SK-N-SH (cell line): ENCODE data around the gene ATF3. TPM values are rescaled to one million over a fixed set of nuclear protein-coding genes. Genes with fewer than 3 reads are reported as not detected.

Experiments
- CTCF ChIA-PET: fragments of 300-600, 350-600 bp; formaldehyde crosslinking; extraction: SDS; loops from one replicate; lab custom pipeline; 2021; lab: Yijun Ruan, JAX
- POLR2A ChIA-PET: fragments of 350-600 bp; sonication (Branson Sonifier 250); formaldehyde crosslinking; extraction: SDS; loops from one replicate; lab custom pipeline; 2020; ENCODE audit warnings: antibody characterized with exemption, inconsistent platforms; lab: Yijun Ruan, JAX
- DNase-seq: peaks from one replicate; pipeline ENCODE4 v3.0.0; 2012
- H2AFZ ChIP-seq: fragments of 200-600 bp; sonication (generic); 2 replicates; pipeline ENCODE4 v1.8.1; 2016; ENCODE audit warnings: antibody characterized with exemption, mild to moderate bottlenecking, low read depth
- H3F3A ChIP-seq: fragments of 200-600 bp; sonication (generic); replicated peaks from 2 replicates; pipeline ENCODE3; 2016; ENCODE audit warnings: antibody characterized with exemption, mild to moderate bottlenecking; ENCODE audit not compliant: insufficient read depth
- H3K27ac ChIP-seq, 2 experiments: fragments of 200-500 bp in 1 of 2; fragments of 200-600 bp in 1 of 2; sonication (Bioruptor generic) in 1 of 2; sonication (generic), shearing (Covaris generic) in 1 of 2; 2 replicates each; pipeline versions ENCODE4 v1.5.1 to v1.6.1; 2014 to 2016; ENCODE audit warnings: low read depth in 2 of 2, inconsistent platforms in 1 of 2, low read length in 1 of 2, mild to moderate bottlenecking in 1 of 2, mixed read lengths in 1 of 2
- H3K27me3 ChIP-seq: fragments of 200-600 bp; sonication (generic), shearing (Covaris generic); 2 replicates; pipeline ENCODE4 v1.6.1; 2016; ENCODE audit warnings: mixed run types; ENCODE audit not compliant: insufficient read depth
- H3K36me3 ChIP-seq, 2 experiments: fragments of 200-500 bp in 1 of 2; fragments of 200-600 bp in 1 of 2; sonication (Bioruptor generic) in 1 of 2; sonication (generic) in 1 of 2; replicated peaks in 1 of 2; 2 replicates each; pipeline versions ENCODE3 to v1.5.1; 2014 to 2016; ENCODE audit warnings: low read length in 1 of 2, mild to moderate bottlenecking in 1 of 2; ENCODE audit not compliant: insufficient read depth in 2 of 2, control insufficient read depth in 1 of 2
- H3K4me1 ChIP-seq, 2 experiments: fragments of 200-500 bp in 1 of 2; fragments of 200-600 bp in 1 of 2; sonication (Bioruptor generic) in 1 of 2; sonication (generic), shearing (Covaris generic) in 1 of 2; 2 replicates each; pipeline versions ENCODE4 v1.5.1 to v1.6.1; 2014 to 2016; ENCODE audit warnings: low read depth in 1 of 2, low read length in 1 of 2, mixed run types in 1 of 2; ENCODE audit not compliant: insufficient read depth in 2 of 2, control insufficient read depth in 1 of 2
- H3K4me2 ChIP-seq: fragments of 200-600 bp; sonication (generic), shearing (Covaris generic); 2 replicates; pipeline ENCODE4 v1.6.1; 2017; ENCODE audit warnings: mixed run types
- H3K4me3 ChIP-seq, 2 experiments: fragments of 200-500 bp in 1 of 2; fragments of 200-600 bp in 1 of 2; sonication (Bioruptor generic) in 1 of 2; sonication (generic), shearing (Covaris generic) in 1 of 2; 2 replicates each; pipeline versions ENCODE4 v1.5.1 to v1.8.1; 2014 to 2016; ENCODE audit warnings: low read depth in 2 of 2, inconsistent platforms in 1 of 2, low read length in 1 of 2, mild to moderate bottlenecking in 1 of 2, mixed read lengths in 1 of 2, moderate library complexity in 1 of 2
- H3K79me2 ChIP-seq: fragments of 200-600 bp; sonication (generic); 2 replicates; pipeline ENCODE4 v1.8.1; 2017; ENCODE audit warnings: mild to moderate bottlenecking; ENCODE audit not compliant: insufficient read depth
- H3K9ac ChIP-seq: fragments of 200-600 bp; sonication (generic); 2 replicates; pipeline ENCODE4 v1.6.1; 2017; ENCODE audit warnings: mixed run types
- H3K9me2 ChIP-seq: fragments of 200-600 bp; sonication (generic); 2 replicates; pipeline ENCODE4 v1.6.1; 2017; ENCODE audit warnings: mixed run types
- H3K9me3 ChIP-seq: fragments of 200-600 bp; sonication (generic); 2 replicates; pipeline ENCODE4 v1.6.1; 2017; ENCODE audit warnings: mixed run types, mild to moderate bottlenecking, moderate library complexity
- H4K20me1 ChIP-seq: fragments of 200-600 bp; sonication (generic); 2 replicates; pipeline ENCODE4 v1.6.1; 2017; ENCODE audit warnings: mild to moderate bottlenecking, mixed run types; ENCODE audit not compliant: insufficient read depth
- CHD2 ChIP-seq: fragments of 150-350 bp; IDR thresholded peaks from 2 replicates; pipeline ENCODE4 v1.6.1; 2018; ENCODE audit warnings: low read length; ENCODE audit not compliant: partially characterized antibody
- EP300 ChIP-seq, 2 experiments: IDR thresholded peaks; 2 replicates each; pipeline versions ENCODE4 v1.4.0 to v1.6.1; 2012; ENCODE audit warnings: borderline replicate concordance in 1 of 2, low read depth in 1 of 2, low read length in 1 of 2
- EZH2phosphoT487 ChIP-seq: fragments of 200-600 bp; sonication (generic); IDR thresholded peaks from 2 replicates; pipeline ENCODE4 v1.6.1; 2017; ENCODE audit warnings: low read depth, mixed run types, mild to moderate bottlenecking, antibody characterized with exemption, moderate library complexity, borderline replicate concordance
- RCOR1 ChIP-seq: fragments of 150-350 bp; IDR thresholded peaks from 2 replicates; pipeline ENCODE4 v1.6.1; 2017; ENCODE audit warnings: antibody characterized with exemption, low read length
- YY1 ChIP-seq: IDR thresholded peaks from 2 replicates; pipeline ENCODE4 v1.4.0; 2012; ENCODE audit warnings: low read depth, mild to moderate bottlenecking
- WGBS: methylation state at CpG from one replicate; pipeline ENCODE4 v1.1.6; 2017; ENCODE audit warnings: low lambda C conversion rate; 5-methylcytosine and 5-hydroxymethylcytosine counted together
- polyA plus RNA-seq, 3 experiments: library from polyadenylated mRNA; depleted of rRNA; stranded (reverse); fragments of >200 nt; gene quantifications; 2 replicates each; pipeline ENCODE4 v1.2.3, GENCODE V29; 2012
- TF ChIP-seq, protein P1 (sequence below): IDR thresholded peaks from 2 replicates; pipeline ENCODE4 v1.6.1; 2012; ENCODE audit warnings: mild to moderate bottlenecking, low read depth, low read length, moderate library complexity
- TF ChIP-seq, protein P2 (sequence below): fragments of 150-350 bp; IDR thresholded peaks from 2 replicates; pipeline ENCODE4 v1.6.1; 2017; ENCODE audit warnings: antibody characterized with exemption, low read length, low read depth, borderline replicate concordance
- TF ChIP-seq, protein P3 (sequence below): fragments of 200-600 bp; sonication (generic); IDR thresholded peaks from 2 replicates; pipeline ENCODE4 v1.6.1; 2017; ENCODE audit warnings: antibody characterized with exemption, mild to moderate bottlenecking, moderate library complexity

ATF3 gene
- polyA plus RNA-seq, 1 of the 3 experiments (the other 2 are of a cell fraction), result 29.7 TPM

DNA sequence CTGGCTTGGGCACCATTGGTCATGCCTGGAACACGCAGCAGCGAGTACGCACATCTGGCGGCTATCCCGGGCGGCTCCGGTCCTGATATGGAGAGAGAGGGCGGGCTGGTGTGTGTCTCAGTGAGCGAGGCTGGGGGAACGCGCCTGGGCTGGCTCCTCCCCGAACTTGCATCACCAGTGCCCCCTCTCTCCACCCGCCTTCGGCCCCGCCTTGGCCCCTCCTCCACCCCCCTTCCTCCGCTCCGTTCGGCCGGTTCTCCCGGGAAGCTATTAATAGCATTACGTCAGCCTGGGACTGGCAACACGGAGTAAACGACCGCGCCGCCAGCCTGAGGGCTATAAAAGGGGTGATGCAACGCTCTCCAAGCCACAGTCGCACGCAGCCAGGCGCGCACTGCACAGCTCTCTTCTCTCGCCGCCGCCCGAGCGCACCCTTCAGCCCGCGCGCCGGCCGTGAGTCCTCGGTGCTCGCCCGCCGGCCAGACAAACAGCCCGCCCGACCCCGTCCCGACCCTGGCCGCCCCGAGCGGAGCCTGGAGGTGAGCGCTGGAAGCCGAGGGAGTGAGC lies at the start of gene ATF3 (continued):
- TF ChIP-seq, protein P1, sequence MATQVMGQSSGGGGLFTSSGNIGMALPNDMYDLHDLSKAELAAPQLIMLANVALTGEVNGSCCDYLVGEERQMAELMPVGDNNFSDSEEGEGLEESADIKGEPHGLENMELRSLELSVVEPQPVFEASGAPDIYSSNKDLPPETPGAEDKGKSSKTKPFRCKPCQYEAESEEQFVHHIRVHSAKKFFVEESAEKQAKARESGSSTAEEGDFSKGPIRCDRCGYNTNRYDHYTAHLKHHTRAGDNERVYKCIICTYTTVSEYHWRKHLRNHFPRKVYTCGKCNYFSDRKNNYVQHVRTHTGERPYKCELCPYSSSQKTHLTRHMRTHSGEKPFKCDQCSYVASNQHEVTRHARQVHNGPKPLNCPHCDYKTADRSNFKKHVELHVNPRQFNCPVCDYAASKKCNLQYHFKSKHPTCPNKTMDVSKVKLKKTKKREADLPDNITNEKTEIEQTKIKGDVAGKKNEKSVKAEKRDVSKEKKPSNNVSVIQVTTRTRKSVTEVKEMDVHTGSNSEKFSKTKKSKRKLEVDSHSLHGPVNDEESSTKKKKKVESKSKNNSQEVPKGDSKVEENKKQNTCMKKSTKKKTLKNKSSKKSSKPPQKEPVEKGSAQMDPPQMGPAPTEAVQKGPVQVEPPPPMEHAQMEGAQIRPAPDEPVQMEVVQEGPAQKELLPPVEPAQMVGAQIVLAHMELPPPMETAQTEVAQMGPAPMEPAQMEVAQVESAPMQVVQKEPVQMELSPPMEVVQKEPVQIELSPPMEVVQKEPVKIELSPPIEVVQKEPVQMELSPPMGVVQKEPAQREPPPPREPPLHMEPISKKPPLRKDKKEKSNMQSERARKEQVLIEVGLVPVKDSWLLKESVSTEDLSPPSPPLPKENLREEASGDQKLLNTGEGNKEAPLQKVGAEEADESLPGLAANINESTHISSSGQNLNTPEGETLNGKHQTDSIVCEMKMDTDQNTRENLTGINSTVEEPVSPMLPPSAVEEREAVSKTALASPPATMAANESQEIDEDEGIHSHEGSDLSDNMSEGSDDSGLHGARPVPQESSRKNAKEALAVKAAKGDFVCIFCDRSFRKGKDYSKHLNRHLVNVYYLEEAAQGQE, result no peak
- no peak for TF ChIP-seq YY1
- TF ChIP-seq, protein P2, sequence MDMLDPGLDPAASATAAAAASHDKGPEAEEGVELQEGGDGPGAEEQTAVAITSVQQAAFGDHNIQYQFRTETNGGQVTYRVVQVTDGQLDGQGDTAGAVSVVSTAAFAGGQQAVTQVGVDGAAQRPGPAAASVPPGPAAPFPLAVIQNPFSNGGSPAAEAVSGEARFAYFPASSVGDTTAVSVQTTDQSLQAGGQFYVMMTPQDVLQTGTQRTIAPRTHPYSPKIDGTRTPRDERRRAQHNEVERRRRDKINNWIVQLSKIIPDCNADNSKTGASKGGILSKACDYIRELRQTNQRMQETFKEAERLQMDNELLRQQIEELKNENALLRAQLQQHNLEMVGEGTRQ, result no peak
- no peak for TF ChIP-seq EP300 (IDR thresholded peaks at IDR 0.05; ENCODE audit: borderline replicate concordance in 1 of 2, low read depth in 1 of 2, low read length in 1 of 2)
- peak; percentile 36 for TF ChIP-seq RCOR1
- TF ChIP-seq, all 33 proteins: peak for 13

DNA sequence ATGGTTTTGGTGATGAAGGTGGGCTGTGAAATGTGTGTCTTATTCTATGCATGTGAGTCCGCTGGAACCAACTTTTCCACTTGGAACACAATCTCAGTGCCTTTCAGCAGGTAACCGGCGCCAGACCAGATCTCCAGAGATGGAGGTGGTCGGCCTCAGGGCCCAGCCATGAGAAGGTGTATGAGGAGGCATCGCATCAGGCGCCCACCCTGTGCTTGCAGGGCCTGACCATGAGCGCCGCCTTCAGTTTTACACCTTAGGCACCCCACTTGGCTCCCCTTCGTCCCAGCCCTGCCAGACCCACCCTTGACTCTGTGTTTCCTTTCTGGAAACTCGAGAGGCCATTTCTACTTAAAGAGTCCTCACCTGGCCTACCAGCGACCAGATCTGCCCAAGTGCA lies 48.6 kb upstream of the ATF3 start:
- CTCF ChIA-PET, result interaction anchor here (4.9 kb wide), 1 partner anchor 82 kb away, joined by 22 read pairs; no protein-coding TSS in a partner anchor
- 96% methylated on average over 8 of the region's 11 CpGs for WGBS
- Histone ChIP-seq H3K9me2 (no peaks in the 10 kb centered on the region), H4K20me1 (no peaks in the 10 kb centered on the region), H3K9me3 (no peaks in the 10 kb centered on the region), H3F3A (peaks cover 7% of the 10 kb centered on the region), H3K4me2 (no peak overlapping the region), H3K79me2 (no peaks in the 10 kb centered on the region), H3K27ac (no peak overlapping the region), H3K4me1 (peaks cover 0 to 16% of the 10 kb centered on the region in 2 experiments; a peak in 1 of 4 replicates), H3K4me3 (no peak overlapping the region), H2AFZ (no peak overlapping the region), H3K9ac (no peak overlapping the region), H3K27me3 (no peaks in the 10 kb centered on the region), H3K36me3 (no peaks in the 10 kb centered on the region)
- no peak for TF ChIP-seq CHD2
- no peak for TF ChIP-seq EZH2phosphoT487
- TF ChIP-seq, protein P3, sequence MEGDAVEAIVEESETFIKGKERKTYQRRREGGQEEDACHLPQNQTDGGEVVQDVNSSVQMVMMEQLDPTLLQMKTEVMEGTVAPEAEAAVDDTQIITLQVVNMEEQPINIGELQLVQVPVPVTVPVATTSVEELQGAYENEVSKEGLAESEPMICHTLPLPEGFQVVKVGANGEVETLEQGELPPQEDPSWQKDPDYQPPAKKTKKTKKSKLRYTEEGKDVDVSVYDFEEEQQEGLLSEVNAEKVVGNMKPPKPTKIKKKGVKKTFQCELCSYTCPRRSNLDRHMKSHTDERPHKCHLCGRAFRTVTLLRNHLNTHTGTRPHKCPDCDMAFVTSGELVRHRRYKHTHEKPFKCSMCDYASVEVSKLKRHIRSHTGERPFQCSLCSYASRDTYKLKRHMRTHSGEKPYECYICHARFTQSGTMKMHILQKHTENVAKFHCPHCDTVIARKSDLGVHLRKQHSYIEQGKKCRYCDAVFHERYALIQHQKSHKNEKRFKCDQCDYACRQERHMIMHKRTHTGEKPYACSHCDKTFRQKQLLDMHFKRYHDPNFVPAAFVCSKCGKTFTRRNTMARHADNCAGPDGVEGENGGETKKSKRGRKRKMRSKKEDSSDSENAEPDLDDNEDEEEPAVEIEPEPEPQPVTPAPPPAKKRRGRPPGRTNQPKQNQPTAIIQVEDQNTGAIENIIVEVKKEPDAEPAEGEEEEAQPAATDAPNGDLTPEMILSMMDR, result no peak
- TF ChIP-seq, protein P2, result no peak
- no peak for DNase-seq
- POLR2A ChIA-PET, result interaction anchor here (1.6 to 2.8 kb wide), 2 partner anchors 48 to 231 kb away, joined by 4 to 17 read pairs; partner anchors contain the start of genes ATF3, NSL1 and TATDN3
